SIG-M5 treated with dmso at 0.1 percent for 504 hours (cell line): ENCODE results near the gene NKPD1.
A peak's percentile ranks its signal among the peaks of the same experiment; 100 is the strongest.
"Not testable (repeated sequence)": the region's sequence is repeated elsewhere in the genome, so short reads cannot be mapped to it uniquely, and the experiment has no call there.

ENCODE experiments used
- DNase-seq: peaks from one replicate; lab custom pipeline; 2025; ENCODE audit not compliant: unreplicated experiment; lab: John Stamatoyannopoulos, UW

The NKPD1 gene

GRCh38 chr19:45119582-45119981, 41.2 kb downstream of the NKPD1 start:
- DNase-seq, result no peak

DNA sequence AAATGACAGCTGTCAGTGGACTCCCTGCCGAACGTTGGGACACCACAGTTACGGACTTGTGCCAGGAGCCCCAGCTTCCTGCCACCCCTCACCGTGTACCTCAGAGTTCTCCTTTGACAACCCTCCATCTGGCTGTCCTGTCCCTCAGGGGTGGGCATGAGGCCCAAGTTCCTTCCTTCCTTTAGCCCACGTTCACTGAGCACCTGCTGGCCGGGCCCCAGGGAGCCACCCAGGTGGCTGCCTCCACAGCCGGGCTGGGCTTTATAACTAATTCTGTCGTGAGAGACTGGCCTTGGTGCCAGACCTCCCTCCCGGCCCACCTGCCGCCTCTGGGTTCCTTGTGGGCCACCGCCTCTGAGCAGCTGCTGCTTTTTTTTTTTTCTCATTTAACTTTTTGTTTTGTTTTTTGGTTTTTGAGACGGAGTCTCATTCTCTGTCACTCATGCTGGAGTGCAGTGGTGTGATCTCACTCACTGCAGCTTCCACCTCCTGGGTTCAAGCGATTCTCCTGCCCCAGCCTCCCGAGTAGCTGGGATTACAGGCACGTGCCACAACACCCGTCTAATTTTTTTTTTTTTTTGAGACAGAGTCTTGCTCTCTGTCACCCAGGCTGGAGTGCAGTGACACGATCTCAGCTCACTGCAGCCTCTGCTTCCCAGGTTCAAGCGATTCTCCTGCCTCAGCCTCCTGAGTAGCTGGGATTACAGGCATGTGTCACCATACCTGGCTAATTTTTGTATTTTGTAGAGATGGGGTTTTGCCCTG, 42.0 kb downstream of the NKPD1 start:
- not testable (repeated sequence) for DNase-seq

DNA sequence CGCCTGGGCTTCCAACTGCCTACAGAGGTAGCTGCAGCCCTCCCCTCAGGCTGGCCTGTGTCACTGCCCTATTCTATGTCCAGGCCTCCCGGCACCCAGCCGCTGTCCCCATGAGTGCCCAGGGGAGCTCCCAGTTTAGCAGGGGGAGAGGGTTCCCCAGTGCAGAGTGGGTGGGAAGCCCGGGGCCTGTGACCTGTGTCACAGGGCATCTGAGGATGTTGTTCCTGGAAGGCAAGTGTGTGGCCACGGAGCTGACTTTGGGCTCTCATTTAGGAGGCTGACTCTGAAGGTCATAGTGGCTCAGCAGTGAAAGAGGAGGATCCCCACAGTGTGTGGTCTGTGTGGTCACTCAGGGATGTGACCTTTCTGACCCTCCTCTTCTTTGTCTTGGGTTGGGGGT, 42.7 kb downstream of the NKPD1 start:
- DNase-seq, result no peak

GRCh38 chr19:45117671-45118070, 43.1 kb downstream of the NKPD1 start:
- DNase-seq, result no peak

DNA sequence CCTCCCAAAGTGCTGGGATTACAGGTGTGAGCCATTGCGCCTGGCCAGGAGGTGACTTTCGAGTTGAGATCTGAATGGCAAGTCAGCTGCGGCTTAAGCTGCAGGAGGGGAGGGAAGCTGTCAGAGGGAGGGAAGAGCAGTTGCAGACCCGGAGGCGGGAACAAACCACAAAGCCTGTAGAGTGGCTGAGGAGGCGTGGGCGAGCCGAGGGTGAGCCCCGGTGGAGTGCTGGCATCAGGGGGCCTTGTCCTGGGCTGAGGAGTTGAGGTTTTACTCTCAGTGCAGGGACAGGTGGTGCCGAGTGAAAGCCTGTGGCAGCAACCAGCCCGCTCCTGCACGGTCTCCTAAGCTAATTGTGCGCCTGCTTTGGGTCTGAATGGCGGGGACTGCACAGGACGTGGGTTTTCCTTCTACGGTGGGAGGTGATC, 43.6 kb downstream of the NKPD1 start:
- peak; percentile 29 for DNase-seq

DNA sequence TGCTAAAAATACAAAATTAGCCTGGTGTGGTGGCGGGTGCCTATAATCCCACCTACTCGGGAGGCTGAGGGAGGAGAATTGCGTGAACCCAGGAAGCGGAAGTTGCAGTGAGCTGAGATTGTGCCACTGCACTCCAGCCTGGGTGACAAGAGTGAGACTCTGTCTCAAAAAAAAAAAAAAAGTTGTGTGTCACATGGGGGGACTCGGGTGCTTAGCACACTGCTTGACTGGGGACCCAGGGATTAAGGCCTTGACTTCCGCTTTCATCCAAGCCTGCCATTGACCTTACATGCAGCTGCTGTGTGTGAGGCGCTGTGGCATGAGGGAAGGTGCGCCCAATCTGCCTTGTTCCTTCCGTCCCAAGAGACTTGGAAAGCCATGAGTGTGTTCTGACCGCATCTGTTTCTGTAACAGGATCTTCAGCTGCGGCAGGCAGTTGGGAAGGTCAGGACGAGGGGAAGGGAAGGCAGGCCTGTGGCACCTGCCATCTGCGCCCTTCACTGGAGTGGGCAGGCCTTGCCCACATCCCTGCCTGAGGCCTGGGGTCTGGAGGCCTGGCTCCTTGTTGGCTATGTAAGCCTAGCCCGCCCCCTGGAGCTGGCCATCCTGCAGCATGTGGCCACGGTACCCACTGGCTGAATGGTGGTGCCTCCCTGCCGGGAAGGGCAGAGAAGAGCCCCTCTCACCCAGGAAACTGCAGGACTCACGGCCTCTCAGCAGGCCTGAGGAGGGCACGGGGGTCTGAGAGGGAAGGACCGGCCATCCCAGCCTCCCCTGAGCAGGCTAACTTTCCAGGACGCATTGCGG, 44.8 kb downstream of the NKPD1 start:
- DNase-seq, result peak; percentile 61

DNA sequence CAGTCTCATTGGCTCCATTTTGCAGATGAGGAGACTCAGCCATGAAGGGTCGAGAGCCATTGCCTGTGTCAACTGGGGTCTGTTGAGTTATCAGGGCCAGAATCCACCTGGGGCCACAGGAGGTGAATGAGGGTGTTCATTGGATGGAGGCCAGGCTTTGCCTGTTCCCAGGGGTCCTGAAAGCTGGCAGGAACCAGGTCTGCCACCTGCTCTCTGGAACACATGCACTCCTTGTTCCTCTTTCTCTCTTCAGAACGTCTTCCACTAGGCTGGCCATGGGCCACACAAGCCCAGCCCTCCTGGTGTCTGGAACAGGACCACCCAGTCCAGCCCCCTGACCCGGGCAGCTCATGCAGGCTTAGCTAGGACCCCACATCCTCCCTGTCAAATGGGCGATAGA, 46.7 kb downstream of the NKPD1 start:
- DNase-seq, result no peak

DNA sequence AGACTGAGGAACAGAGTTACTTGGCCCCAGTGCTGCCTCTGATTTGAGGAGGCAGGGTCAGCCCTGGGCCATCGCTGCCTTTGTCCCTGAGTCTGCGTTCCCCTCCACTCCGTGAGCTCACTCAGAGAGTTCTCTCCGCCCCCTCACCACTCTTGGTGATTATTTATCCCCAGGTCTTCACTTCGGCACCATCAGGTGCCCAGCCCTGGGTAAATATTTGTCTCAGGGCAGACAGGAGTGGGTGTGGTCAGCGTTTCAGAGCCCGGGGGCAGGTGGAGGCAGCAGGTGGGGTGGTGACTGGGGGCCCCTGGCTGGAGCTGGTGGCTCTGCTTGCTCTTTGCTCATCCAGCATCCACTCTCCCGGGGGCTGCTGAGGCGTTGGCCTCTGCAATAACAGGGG, 47.2 kb downstream of the NKPD1 start:
- peak; percentile 30 for DNase-seq

DNA sequence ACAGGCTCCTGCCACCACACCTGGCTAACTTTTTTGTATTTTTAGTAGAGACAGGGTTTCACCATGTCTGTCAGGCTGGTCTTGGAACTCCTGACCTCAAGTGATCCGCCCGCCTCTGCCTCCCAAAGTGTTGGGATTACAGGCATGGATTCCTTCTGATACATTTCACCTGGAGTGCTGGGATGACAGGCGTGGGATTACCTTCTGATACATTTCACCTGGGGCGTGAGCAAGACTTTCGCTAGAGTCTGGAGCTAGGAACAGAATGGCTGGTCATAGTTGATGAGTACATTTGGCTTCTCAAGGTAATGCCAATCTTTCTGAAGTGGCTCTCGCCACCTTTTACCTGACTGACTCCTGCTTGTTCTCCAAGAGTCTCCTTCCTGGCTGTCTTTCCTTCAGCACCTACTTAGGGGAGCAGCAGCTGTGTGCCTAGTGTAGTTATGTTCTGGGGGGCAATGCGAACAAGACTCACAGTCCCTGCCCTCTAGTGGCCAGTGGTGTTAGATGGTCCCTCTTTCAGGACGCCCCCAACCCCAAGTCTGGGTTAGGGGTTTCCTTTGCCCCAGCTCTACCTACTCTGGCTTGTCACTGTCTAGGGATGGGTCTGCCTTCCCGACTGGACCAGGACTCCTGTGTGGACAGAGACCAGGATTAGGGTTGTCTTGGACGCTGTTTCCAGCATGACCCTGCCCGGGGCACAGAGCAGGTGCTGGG, 48.5 kb downstream of the NKPD1 start:
- DNase-seq, result no peak
